IgD-negative memory B cell (primary cell): ENCODE data around the gene LPO. TPM values are rescaled to one million over a fixed set of nuclear protein-coding genes. Genes with fewer than 3 reads are reported as not detected.
A peak's percentile ranks its signal among the peaks of the same experiment; 100 is the strongest.

Experiments used
- H3K27ac Mint-ChIP-seq, 3 donors: one replicate each; pipeline ENCODE4 v1.8.0; 2020 to 2022; ENCODE audit warnings: mild to moderate bottlenecking in 3 of 3, mixed read lengths in 3 of 3, moderate library complexity in 1 of 3
- H3K27me3 Mint-ChIP-seq: one replicate; pipeline ENCODE4 v1.8.0; 2021; ENCODE audit warnings: mixed read lengths
- H3K36me3 Mint-ChIP-seq: one replicate; pipeline ENCODE4 v1.8.0; 2020; ENCODE audit warnings: mild to moderate bottlenecking, mixed read lengths
- H3K4me1 Mint-ChIP-seq, 3 donors: one replicate each; pipeline ENCODE4 v1.8.0; 2020 to 2022; ENCODE audit warnings: mixed read lengths in 3 of 3, mild to moderate bottlenecking in 1 of 3
- H3K4me3 Mint-ChIP-seq, 4 donors: one replicate each; pipeline ENCODE4 v1.8.0; 2020 to 2022; ENCODE audit warnings: mild to moderate bottlenecking in 4 of 4, mixed read lengths in 4 of 4, moderate library complexity in 3 of 4
- H3K9me3 Mint-ChIP-seq, 3 donors: one replicate each; pipeline ENCODE4 v1.8.0; 2020 to 2021; ENCODE audit warnings: mixed read lengths in 3 of 3, mild to moderate bottlenecking in 1 of 3
- polyA plus RNA-seq: library from polyadenylated mRNA; unstranded; fragments of 300-500 nt; fragmentation: Illumina TruSeq; gene quantifications from one replicate; pipeline ENCODE4 v1.2.3, GENCODE V29; 2021

LPO gene
- polyA plus RNA-seq, 1 donor from 2014 or later: not detected

DNA sequence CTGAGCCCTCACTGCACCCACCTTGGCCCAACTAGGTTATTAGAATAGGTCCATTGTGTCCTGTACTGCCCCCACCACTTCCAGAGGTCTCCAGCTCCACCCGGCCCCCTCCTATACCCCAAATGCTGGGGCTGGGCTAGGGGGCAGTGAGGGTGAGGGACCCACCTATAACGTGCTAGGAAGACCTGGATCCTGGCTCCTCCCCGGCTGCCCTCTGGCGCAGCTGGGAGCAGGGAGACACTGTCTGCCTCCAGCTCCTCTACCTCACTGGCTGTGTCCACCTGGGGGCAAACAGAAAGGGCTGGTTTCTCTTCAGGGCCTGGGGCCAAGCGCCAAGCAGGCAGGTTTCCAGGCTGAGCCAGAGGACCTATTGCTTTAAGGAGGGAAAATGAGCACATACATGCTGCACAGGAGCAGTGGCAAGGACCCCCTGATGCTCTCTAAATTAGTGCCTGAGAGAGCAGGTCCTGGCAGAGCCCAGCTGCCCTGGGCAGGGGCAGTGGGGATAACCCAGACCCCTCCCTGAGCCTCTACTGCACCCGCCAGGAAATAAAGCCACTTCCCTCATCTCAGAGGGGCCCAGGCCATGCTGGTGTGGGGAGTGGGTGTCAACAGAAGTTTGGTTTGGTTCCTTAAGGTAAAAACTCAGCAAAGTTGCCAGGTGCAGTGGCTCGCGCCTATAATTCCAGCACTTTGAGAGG, 78.0 kb downstream of the LPO start:
- H3K9me3 Mint-ChIP-seq: no peaks in the 10 kb centered on the region
- no peak overlapping the region for H3K27ac Mint-ChIP-seq
- no peaks in the 10 kb centered on the region for H3K27me3 Mint-ChIP-seq
- peaks cover 5 to 7% (median 6%) of the 10 kb centered on the region in 3 donors for H3K4me1 Mint-ChIP-seq
- H3K36me3 Mint-ChIP-seq: no peaks in the 10 kb centered on the region
- no peak overlapping the region for H3K4me3 Mint-ChIP-seq

GRCh38 chr17:58317421-58318064, 79.2 kb downstream of the LPO start:
- Mint-ChIP-seq H3K9me3 (no peaks in the 10 kb centered on the region), H3K36me3 (peaks cover 3% of the 10 kb centered on the region), H3K27ac (peak overlapping the region; percentile 17 to 94 (median 21)), H3K4me3 (peak overlapping the region in 2 of 4 donors; percentile 6 to 7), H3K27me3 (no peaks in the 10 kb centered on the region), H3K4me1 (peaks cover 7 to 11% (median 7%) of the 10 kb centered on the region in 3 donors)

GRCh38 chr17:58318065-58318481, 79.7 kb downstream of the LPO start:
- H3K4me1 Mint-ChIP-seq: peaks cover 7 to 11% (median 7%) of the 10 kb centered on the region in 3 donors
- H3K27ac Mint-ChIP-seq: no peak overlapping the region
- peaks cover 3% of the 10 kb centered on the region for H3K36me3 Mint-ChIP-seq
- H3K4me3 Mint-ChIP-seq: no peak overlapping the region
- no peaks in the 10 kb centered on the region for H3K9me3 Mint-ChIP-seq
- H3K27me3 Mint-ChIP-seq: no peaks in the 10 kb centered on the region

Other genes starting within 250 kb of the LPO start
- 57.3 TPM for gene SRSF1, start 231.3 kb upstream of the LPO start, polyA plus RNA-seq
- 0.55 TPM for gene DYNLL2, start 155.2 kb upstream of the LPO start, polyA plus RNA-seq
- 0.11 TPM for gene OR4D1, start 90.2 kb upstream of the LPO start, polyA plus RNA-seq
- not detected for gene OR4D2, start 71.6 kb upstream of the LPO start, polyA plus RNA-seq
- not detected for gene EPX, start 45.9 kb upstream of the LPO start, polyA plus RNA-seq
- 5.9 TPM for gene MKS1, start 19.3 kb upstream of the LPO start, polyA plus RNA-seq
- not detected for gene MPO, start 42.4 kb downstream of the LPO start, polyA plus RNA-seq
- 1.3 TPM for gene TSPOAP1, start 90.2 kb downstream of the LPO start, polyA plus RNA-seq
- gene SUPT4H1, start 113.6 kb downstream of the LPO start, polyA plus RNA-seq: 94.2 TPM
- 0.15 TPM for gene RNF43, start 178.9 kb downstream of the LPO start, polyA plus RNA-seq
- 1.6 TPM for gene HSF5, start 249.8 kb downstream of the LPO start, polyA plus RNA-seq